GM12801 (cell line): ENCODE results near the gene PCK1.

Experiments used
- CTCF ChIP-seq: IDR thresholded peaks from one replicate; pipeline ENCODE4 v1.5.1; 2011; ENCODE audit warnings: control low read depth; ENCODE audit not compliant: insufficient read length; ENCODE audit errors: extremely low read depth

PCK1 gene

GRCh38 chr20:57610261-57610952 lies 49.5 kb downstream of the PCK1 start:
- no peak for TF ChIP-seq CTCF

GRCh38 chr20:57611586-57612311 lies 50.8 kb downstream of the PCK1 start:
- no peak for TF ChIP-seq CTCF

GRCh38 chr20:57612436-57612835 lies 51.5 kb downstream of the PCK1 start:
- TF ChIP-seq CTCF, result no peak

GRCh38 chr20:57612916-57613315 lies 52.0 kb downstream of the PCK1 start:
- TF ChIP-seq CTCF, result no peak

- no peak for TF ChIP-seq CTCF
Observed at GRCh38 chr20:57613481-57613921, 52.6 kb downstream of the PCK1 start.

- no peak for TF ChIP-seq CTCF
Observed at GRCh38 chr20:57614490-57615444, 53.9 kb downstream of the PCK1 start.

- TF ChIP-seq CTCF, result no peak
Observed at GRCh38 chr20:57615445-57615811, 54.5 kb downstream of the PCK1 start.
